HG03460 (cell line): ENCODE measurements around the gene PIK3CB.
"Not testable (repeated sequence)": the region's sequence is repeated elsewhere in the genome, so short reads cannot be mapped to it uniquely, and the experiment has no call there.

ENCODE experiments used
- ATAC-seq: cut with Tn5 transposase; IDR thresholded peaks from one replicate; pipeline ENCODE4 v1.9.1; 2021; ENCODE audit not compliant: unreplicated experiment

Gene PIK3CB

DNA sequence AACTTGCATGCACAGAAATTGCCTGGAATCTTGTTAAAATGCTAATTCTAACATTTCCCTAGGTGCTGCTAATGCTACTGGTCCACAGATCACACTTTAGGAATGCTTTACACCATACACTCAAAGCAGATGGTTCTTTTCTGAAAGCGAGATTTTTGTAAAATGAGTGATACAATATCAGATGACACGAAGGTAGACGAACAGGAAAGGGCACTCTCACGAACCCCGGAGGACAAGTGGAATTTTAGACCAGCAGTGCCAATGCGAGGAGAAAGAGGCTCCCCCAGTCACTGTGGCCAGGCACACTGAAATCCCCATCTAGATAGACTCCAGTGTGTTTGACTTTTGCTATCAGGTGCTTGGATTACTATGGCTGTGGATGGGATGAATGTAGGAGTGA is 205.2 kb downstream of the PIK3CB start:
- no peak for ATAC-seq

DNA sequence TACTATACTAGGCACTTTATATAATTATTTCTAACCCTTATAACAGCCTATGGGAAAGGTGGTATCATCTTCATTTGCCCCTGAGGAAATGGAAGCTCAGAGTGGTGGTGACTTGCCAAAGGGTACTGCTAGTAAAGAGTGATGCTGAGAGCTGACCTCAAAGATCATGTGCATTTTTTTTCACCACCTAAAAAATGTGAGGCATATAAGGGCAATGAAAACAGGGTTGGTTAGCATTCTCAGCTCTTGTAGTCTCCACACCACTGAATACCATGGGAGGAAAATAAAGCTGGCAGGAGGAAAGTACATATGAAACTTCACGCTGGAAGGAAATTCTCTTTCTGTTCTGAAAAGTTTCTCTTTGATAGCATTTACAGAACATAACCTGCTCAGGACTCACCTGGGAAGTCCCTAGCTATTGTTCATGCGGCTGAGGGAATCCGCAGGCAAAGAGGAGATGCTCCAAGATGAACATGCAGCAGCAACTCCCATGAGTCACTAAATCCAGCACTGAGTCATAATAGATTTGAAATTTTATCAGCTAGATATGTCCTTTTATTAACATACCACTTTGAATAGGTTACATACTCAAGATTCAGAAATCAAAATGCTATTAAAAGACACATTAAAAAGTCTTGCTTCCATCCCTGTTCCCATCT is 208.9 kb downstream of the PIK3CB start:
- ATAC-seq = no peak

DNA sequence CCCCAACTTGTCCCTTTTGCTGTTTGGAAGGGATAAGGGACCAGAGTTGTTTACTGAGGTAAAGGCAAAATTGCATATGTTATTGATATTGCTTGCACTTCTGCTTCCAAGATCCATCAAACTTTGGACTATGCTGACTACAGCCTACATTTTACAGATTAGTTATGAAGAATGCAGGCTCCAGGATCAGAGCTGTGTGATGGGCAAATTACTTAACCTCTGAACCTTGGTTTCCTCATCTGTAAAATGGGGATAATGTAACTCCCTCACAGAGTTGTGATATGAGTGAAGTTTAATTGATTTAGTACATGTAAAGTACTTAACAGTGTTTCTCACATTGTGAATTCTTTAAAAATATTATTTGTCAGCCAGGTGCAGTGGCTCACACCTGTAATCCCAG is 210.2 kb downstream of the PIK3CB start:
- no peak for ATAC-seq

DNA sequence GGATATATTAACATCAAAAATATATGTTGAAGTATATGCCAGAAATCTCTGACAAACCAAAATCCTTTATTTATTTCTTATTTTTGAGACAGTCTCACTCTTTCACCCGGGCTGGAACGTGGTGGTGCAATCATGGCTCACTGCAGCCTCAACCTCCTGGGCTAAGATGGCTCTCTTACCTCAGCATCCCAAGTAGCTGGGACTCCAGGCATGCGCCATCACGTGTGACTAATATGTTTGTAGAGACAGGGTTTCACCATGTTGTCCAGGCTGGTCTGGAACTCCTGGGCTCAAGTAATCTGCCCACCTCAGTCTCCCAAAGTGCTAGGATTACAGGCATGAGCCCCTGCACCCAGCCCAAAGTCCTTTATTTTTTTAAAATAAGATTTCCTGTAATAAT is 214.3 kb downstream of the PIK3CB start:
- no peak for ATAC-seq

DNA sequence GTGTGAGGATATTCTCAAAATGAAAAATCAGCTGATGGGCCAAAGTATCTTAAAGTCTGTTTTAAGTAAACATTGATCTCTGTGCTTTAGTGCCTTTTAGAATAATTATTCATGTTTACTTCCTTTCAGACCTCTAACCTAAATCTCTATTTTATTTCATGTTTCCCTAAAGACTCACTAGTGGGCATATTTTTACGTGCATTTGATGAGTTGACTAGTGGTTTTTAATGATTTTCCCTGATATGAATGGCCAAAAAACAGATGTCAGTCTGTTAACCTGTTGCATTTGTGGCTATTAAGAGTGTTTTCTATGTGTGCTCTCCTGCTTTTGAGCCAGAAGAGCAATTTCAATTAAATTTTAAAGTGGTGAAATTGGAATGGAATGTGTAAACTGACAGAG is 219.3 kb downstream of the PIK3CB start:
- ATAC-seq = no peak

DNA sequence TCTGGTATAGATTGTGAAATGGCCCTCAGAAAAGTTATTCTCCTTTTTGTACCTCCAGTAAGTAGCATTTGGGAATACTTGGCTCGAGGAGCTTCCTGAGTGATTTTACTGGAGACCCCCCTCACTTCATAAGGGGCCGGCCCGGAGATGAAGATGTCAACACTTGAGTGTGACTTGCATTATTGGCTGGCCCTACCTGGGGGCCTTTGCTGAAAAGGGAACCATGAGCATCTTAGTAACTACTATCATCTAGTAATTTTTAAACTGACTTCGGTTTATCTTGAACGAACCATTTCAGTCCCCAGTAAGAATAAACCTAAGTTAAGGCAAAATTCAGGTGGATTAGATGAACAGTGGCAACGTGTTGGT is 224.8 kb downstream of the PIK3CB start:
- ATAC-seq = no peak

DNA sequence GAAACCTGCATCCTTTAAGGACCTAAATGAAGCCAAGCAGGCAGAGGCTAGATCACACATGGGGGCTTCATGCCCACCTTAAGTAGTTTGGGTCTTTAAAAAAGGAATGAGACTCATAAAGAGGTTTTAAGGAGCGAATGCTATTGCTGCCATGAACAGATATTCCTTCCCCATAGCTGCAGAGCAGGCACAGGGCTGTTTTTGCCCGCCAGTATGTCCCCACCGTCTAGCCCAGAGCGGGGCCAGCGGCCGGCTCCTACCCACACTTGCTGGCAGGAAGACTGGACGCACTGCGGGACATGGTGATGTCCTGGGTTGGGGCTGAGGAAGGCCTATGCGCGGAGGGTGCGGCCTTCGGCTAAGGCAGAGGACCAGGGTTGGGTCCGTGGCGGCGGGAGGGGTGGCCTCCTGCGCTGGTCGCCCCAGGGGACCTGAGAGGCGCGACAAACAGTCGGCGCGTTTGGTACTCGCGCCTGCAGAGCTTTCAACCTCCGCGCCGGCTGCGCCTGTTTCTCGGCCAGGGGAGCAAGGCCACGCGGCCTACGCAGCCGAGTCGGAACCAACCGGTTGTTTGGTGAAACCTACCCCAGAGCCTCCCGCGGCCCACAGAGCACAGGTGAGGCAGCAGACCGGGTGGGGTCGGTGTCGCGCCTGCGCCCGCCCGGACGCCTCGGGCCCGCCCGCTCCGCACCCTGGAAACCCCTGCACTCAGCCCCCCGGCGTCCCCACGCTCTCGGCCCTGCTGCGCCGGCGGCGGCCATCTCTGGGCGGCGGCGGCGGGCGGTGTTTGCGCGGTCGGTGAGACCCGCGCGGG is 226.2 kb downstream of the PIK3CB start, which contains the start of gene FAIM:
FAIM (plus strand) TSS at position 450 of the 814 bp plus-strand sequence. CDS start 10,956 bp downstream, outside the sequence.
- peak; percentile 67 for ATAC-seq

DNA sequence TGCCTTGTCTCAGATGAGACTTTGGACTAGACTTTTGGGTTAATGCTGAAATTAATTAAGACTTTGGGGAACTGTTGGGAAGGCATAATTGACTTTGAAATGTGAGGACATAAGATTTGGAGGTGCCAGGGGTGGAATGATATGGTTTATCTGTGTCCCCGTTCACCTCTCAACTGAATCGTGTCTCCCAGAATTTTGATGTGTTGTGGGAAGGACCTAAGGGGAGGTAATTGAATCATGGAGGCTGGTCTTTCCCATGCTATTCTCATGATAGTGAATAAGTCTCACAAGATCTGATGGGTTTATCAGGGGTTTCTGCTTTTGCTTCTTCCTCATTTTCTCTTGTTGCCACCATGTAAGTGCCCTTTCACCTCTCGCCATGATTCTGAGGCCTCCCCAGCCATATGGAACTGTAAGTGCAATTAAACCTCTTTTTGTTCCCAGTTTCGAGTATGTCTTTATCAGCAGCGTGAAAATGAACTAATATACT is 230.6 kb downstream of the PIK3CB start:
- ATAC-seq = not testable (repeated sequence)
